GM12878 (cell line): ENCODE results near the gene ZKSCAN1. TPM values are rescaled to one million over a fixed set of nuclear protein-coding genes. Genes with fewer than 3 reads are reported as not detected.

Source experiments
- ATAC-seq: fragments of 200-7000 bp; cut with Tn5 transposase; 3 replicates; pipeline ENCODE4 v1.9.1; 2020; ENCODE audit warnings: mild to moderate bottlenecking, moderate library complexity
- BruUV-seq: library from RNA; stranded (reverse); fragments of 400-500 nt; replicated peaks from 2 replicates; lab custom pipeline; 2021; lab: Mats Ljungman, UMichigan
- CTCF ChIA-PET: fragments of 300-600 bp; sonication (Branson Sonifier 250); formaldehyde crosslinking; extraction: SDS; loops from one replicate; lab custom pipeline; 2021; ENCODE audit warnings: inconsistent platforms; lab: Yijun Ruan, JAX
- POLR2A ChIA-PET: fragments of 350-600 bp; formaldehyde crosslinking; extraction: SDS; loops from one replicate; lab custom pipeline; 2021; ENCODE audit warnings: inconsistent platforms; lab: Charles Lee
- RAD21 ChIA-PET: fragments of 300-600 bp; sonication (Branson Sonifier 250); formaldehyde crosslinking; loops from one replicate; lab custom pipeline; 2023; ENCODE audit warnings: antibody characterized with exemption; ENCODE audit not compliant: unreplicated experiment; lab: Charles Lee
- SMC1A ChIA-PET: fragments of 300-600 bp; sonication (Branson Sonifier 250); formaldehyde crosslinking; loops from one replicate; lab custom pipeline; 2023; ENCODE audit not compliant: unreplicated experiment, uncharacterized antibody; lab: Charles Lee
- DNase-seq: peaks from one replicate; pipeline ENCODE4 v3.0.0-alpha.2; 2011; ENCODE audit warnings: low read depth, low spot score
- FAIRE-seq: peaks from 3 replicates; lab custom pipeline; 2011; peaks lifted over from hg19 to GRCh38; lab: Jason Lieb, UNC
- H2AFZ ChIP-seq: 2 replicates; pipeline ENCODE4 v1.6.0; 2011; ENCODE audit warnings: low read depth, low read length, control low read depth; ENCODE audit not compliant: control insufficient read depth
- H3K27ac ChIP-seq: 2 replicates; pipeline ENCODE4 v1.5.1; 2011; ENCODE audit warnings: control low read depth; ENCODE audit not compliant: control insufficient read depth, insufficient read depth
- H3K27me3 ChIP-seq, 2 experiments: replicated peaks in 1 of 2; 2 replicates each; pipeline versions ENCODE4 v1.6.0 to v1.6.1; 2011; ENCODE audit warnings: low read length in 1 of 2; ENCODE audit not compliant: control insufficient read depth in 2 of 2, insufficient read depth in 2 of 2
- H3K36me3 ChIP-seq, 2 experiments: 2 replicates each; pipeline ENCODE4 v1.5.1; 2011; ENCODE audit warnings: low read length in 1 of 2; ENCODE audit not compliant: control insufficient read depth in 2 of 2, insufficient read depth in 2 of 2
- H3K4me1 ChIP-seq: 2 replicates; pipeline ENCODE4 v1.6.1; 2011; ENCODE audit warnings: mild to moderate bottlenecking, low read length, moderate library complexity, mixed read lengths; ENCODE audit not compliant: control insufficient read depth, insufficient read depth
- H3K4me2 ChIP-seq: 2 replicates; pipeline ENCODE4 v1.6.0; 2011; ENCODE audit warnings: control low read depth; ENCODE audit not compliant: control insufficient read depth, insufficient read depth
- H3K4me3 ChIP-seq: fragments of 200-600 bp; sonication (generic); 2 replicates; pipeline ENCODE4 v1.5.1; 2016
- H3K79me2 ChIP-seq: 2 replicates; pipeline ENCODE4 v1.6.0; 2011; ENCODE audit warnings: low read length; ENCODE audit not compliant: control insufficient read depth, insufficient read depth
- H3K9ac ChIP-seq: 2 replicates; pipeline ENCODE4 v1.8.0; 2011; ENCODE audit warnings: low read length, control low read depth, mixed read lengths; ENCODE audit not compliant: control insufficient read depth, insufficient read depth
- H3K9me3 ChIP-seq: replicated peaks from 3 replicates; pipeline ENCODE4 v1.5.1; 2011; ENCODE audit warnings: mild to moderate bottlenecking, low read length; ENCODE audit not compliant: control insufficient read depth, insufficient read depth
- H4K20me1 ChIP-seq: 2 replicates; pipeline ENCODE4 v1.6.0; 2011; ENCODE audit not compliant: control insufficient read depth, insufficient read depth
- ELK1 ChIP-seq: IDR thresholded peaks from 2 replicates; pipeline ENCODE4 v1.6.1; 2012; ENCODE audit warnings: low read depth, low read length, improper control_type of control experiment
- EP300 ChIP-seq, 2 experiments: fragments of 150-350 bp in 1 of 2; IDR thresholded peaks; 2 replicates each; pipeline ENCODE4 v1.6.1; 2011 to 2012; ENCODE audit warnings: low read depth in 2 of 2, low read length in 2 of 2, borderline replicate concordance in 1 of 2, improper control_type of control experiment in 1 of 2, inconsistent platforms in 1 of 2; ENCODE audit not compliant: control insufficient read depth in 1 of 2
- ESRRA ChIP-seq: IDR thresholded peaks from 2 replicates; pipeline ENCODE4 v1.6.1; 2012; ENCODE audit warnings: mild to moderate bottlenecking, low read length, improper control_type of control experiment
- GATAD2B ChIP-seq: fragments of 450-650 bp; conservative IDR thresholded peaks from 2 replicates; pipeline ENCODE4 v1.6.1; 2017; ENCODE audit warnings: low read depth, mild to moderate bottlenecking, moderate library complexity
- HDAC2 ChIP-seq: fragments of 200-600 bp; sonication (generic); IDR thresholded peaks from 2 replicates; pipeline ENCODE4 v1.6.1; 2017
- MEF2A ChIP-seq: IDR thresholded peaks from 2 replicates; pipeline ENCODE4 v1.6.1; 2011; ENCODE audit warnings: low read depth, mild to moderate bottlenecking, low read length, moderate library complexity; ENCODE audit not compliant: insufficient read depth
- MXI1 ChIP-seq: fragments of 150-350 bp; IDR thresholded peaks from 2 replicates; pipeline ENCODE4 v1.6.1; 2011; ENCODE audit warnings: low read depth, mild to moderate bottlenecking, inconsistent platforms, low read length, improper control_type of control experiment
- NRF1 ChIP-seq: conservative IDR thresholded peaks from 2 replicates; pipeline ENCODE4 v1.6.1; 2011; ENCODE audit warnings: mild to moderate bottlenecking, low read depth, low read length, improper control_type of control experiment
- POLR2A ChIP-seq: IDR thresholded peaks from 2 replicates; pipeline ENCODE4 v1.6.1; 2011; ENCODE audit warnings: low read depth, mild to moderate bottlenecking, low read length
- POU2F2 ChIP-seq: IDR thresholded peaks from 3 replicates; pipeline ENCODE4 v1.6.1; 2011; ENCODE audit warnings: low read depth, mild to moderate bottlenecking, low read length, borderline replicate concordance
- RAD21 ChIP-seq: IDR thresholded peaks from 2 replicates; pipeline ENCODE4 v1.6.1; 2011; ENCODE audit warnings: mild to moderate bottlenecking, low read depth, low read length, moderate library complexity; ENCODE audit not compliant: insufficient read depth
- RBBP5 ChIP-seq: fragments of 200-600 bp; sonication (generic); conservative IDR thresholded peaks from 2 replicates; pipeline ENCODE4 v1.6.1; 2016
- SMAD5 ChIP-seq: IDR thresholded peaks from 2 replicates; pipeline ENCODE4 v1.6.1; 2016; ENCODE audit warnings: antibody characterized with exemption, low read depth
- SMARCA5 ChIP-seq: fragments of 450-650 bp; IDR thresholded peaks from 2 replicates; pipeline ENCODE4 v1.6.1; 2017; ENCODE audit warnings: mild to moderate bottlenecking
- STAT3 ChIP-seq: IDR thresholded peaks from 2 replicates; pipeline ENCODE4 v1.6.1; 2011; ENCODE audit warnings: low read depth, low read length, improper control_type of control experiment
- SUZ12 ChIP-seq: fragments of 200-600 bp; sonication (generic); IDR thresholded peaks from one replicate; pipeline ENCODE4 v1.6.1; 2018; ENCODE audit warnings: antibody characterized with exemption, mild to moderate bottlenecking; ENCODE audit not compliant: unreplicated experiment
- TAF1 ChIP-seq: IDR thresholded peaks from 2 replicates; pipeline ENCODE4 v1.6.1; 2011; ENCODE audit warnings: mild to moderate bottlenecking, low read depth, low read length, borderline replicate concordance
- TBL1XR1 ChIP-seq: IDR thresholded peaks from 2 replicates; pipeline ENCODE4 v1.6.1; 2012; ENCODE audit warnings: low read depth, low read length, improper control_type of control experiment
- TCF12 ChIP-seq: IDR thresholded peaks from 2 replicates; pipeline ENCODE4 v1.6.1; 2011; ENCODE audit warnings: low read depth, mild to moderate bottlenecking, low read length
- ZBED1 ChIP-seq: IDR thresholded peaks from 2 replicates; pipeline ENCODE4 v1.6.1; 2016; ENCODE audit warnings: borderline replicate concordance
- ZNF622 ChIP-seq: fragments of 450-650 bp; IDR thresholded peaks from 2 replicates; pipeline ENCODE4 v1.6.1; 2017; ENCODE audit warnings: mild to moderate bottlenecking, inconsistent platforms
- WGBS: methylation state at CpG from one replicate; pipeline ENCODE4 v1.1.6; 2016; ENCODE audit warnings: low lambda C conversion rate; ENCODE audit not compliant: insufficient replicate concordance, insufficient coverage; ENCODE audit errors: missing lambda C conversion rate; 5-methylcytosine and 5-hydroxymethylcytosine counted together
- in situ Hi-C: fragments of 300-500 bp; cut with MboI; formaldehyde crosslinking; loops from 9 replicates; pipeline ENCODE4 v1.14.3; 2018; ENCODE audit warnings: mixed read lengths
- intact Hi-C: fragments of 100-400 bp; cut with micrococcal nuclease; formaldehyde crosslinking; loops from one replicate; pipeline ENCODE4 v1.14.2; 2022; ENCODE audit not compliant: unreplicated experiment
- polyA plus RNA-seq, 11 experiments: library from polyadenylated mRNA; depleted of rRNA in 4 of 11; unstranded in 6 of 11; stranded (reverse) in 5 of 11; fragments of >200 nt; fragmentation: Nextera tagmentation in 4 of 11; fragmentation: Illumina TruSeq in 1 of 11; extraction: Ambion mirVana in 4 of 11; extraction: Trizol in 1 of 11; gene quantifications; 1 replicate in 1 of 11; 2 replicates in 10 of 11; pipeline versions ENCODE4 v1.2.1 to v1.2.3, GENCODE V29; 2011 to 2016; ENCODE audit warnings: inconsistent platforms in 2 of 11, missing spikeins in 2 of 11, low read depth in 1 of 11
- total RNA-seq, 4 experiments: library from RNA; depleted of rRNA in 3 of 4; stranded (reverse); fragments of >200 nt in 3 of 4; fragmentation: Illumina TruSeq in 1 of 4; extraction: Trizol in 1 of 4; gene quantifications; 2 replicates each; pipeline versions ENCODE4 v1.2.1 to v1.2.3, GENCODE V29; 2013 to 2021
- TF ChIP-seq, protein P1 (sequence below): fragments of 450-650 bp; IDR thresholded peaks from 2 replicates; pipeline ENCODE4 v1.6.1; 2017; ENCODE audit warnings: mild to moderate bottlenecking

Gene ZKSCAN1
- total and polyA plus RNA-seq, 10 of the 15 experiments (the other 5 are each of a cell fraction or from before 2014, with no cell fraction given) = 3.2 to 34.4 (median 18.1) TPM

DNA sequence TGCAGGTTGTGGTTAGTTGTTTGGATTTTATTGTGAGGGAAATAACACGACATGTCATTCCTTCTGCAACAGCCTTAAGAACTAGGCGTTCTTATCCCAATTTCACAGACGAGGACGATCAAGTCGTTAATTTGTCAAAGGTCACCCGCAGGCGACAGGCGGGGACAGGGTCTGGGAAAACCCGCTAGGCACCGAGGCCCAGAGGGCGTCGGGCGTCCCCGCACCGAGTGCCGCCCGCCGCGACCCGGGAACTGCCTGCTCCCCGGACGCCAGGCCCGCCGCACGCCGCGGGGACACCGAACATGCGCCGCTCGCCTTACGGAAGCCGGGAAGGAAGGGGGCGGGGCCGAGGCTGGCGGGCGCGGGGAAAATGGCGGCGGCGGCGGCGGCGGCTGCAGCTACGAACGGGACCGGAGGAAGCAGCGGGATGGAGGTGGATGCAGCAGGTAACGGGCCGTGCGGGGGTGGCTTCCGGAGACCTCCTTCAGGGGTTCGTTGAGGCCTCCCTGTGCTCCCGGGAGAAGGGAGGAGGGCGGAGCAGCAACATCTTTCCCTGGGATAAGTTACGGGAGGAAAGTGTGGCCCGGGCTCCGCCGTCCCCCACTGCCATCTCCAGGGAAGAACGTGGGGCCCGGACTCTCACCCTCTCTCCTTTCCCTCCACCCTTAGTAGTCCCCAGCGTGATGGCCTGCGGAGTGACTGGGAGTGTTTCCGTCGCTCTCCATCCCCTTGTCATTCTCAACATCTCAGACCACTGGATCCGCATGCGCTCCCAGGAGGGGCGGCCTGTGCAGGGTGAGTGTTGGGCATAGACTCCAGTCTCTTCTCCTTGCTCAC, 73.4 kb downstream of the ZKSCAN1 start, which contains the start of gene COPS6:
Gene COPS6 (plus strand): TSS at position 349 of the 837 bp plus-strand sequence. CDS start 22 bp downstream, at position 371.
- Histone ChIP-seq H4K20me1 (no peaks in the 10 kb centered on the region), H3K4me1 (peaks cover 6% of the 10 kb centered on the region), H3K9ac (peak within 1 kb of the TSS; percentile 90), H3K27me3 (no peaks in the 10 kb centered on the region), H3K79me2 (peaks cover 10% of the 10 kb centered on the region), H3K36me3 (peaks cover 15 to 30% of the 10 kb centered on the region in 2 experiments), H3K4me3 (peak within 1 kb of the TSS; percentile 92), H3K4me2 (peak within 1 kb of the TSS; percentile 100), H2AFZ (peak within 1 kb of the TSS; percentile 94), H3K27ac (peak within 1 kb of the TSS; percentile 84), H3K9me3 (no peaks in the 10 kb centered on the region)
- intact Hi-C loops (loop anchor here (10.0 kb wide), 1 partner anchor 174 kb away; the partner anchor contains the start of gene TRIM4), in situ Hi-C loops (no loop called here)
- RAD21 ChIA-PET = interaction anchor here (1.0 kb wide), 1 partner anchor 12 kb away, joined by 7 read pairs; the partner anchor contains the start of genes AP4M1 and MCM7
- SMC1A ChIA-PET = interaction anchor here (0.7 kb wide), 1 partner anchor 13 kb away, joined by 3 read pairs; the partner anchor contains the start of gene AP4M1
- no peak for DNase-seq
- peak; percentile 77 for ATAC-seq
- no peak for FAIRE-seq
- 2% methylated on average over 67 of the region's 68 CpGs for WGBS
- POLR2A ChIA-PET = interaction anchor here (0.5 to 3.9 kb wide), 5 partner anchors 12 to 1053 kb away, joined by 3 to 39 read pairs (median 5); partner anchors contain the start of genes AP4M1, MBLAC1 and MCM7
- BruUV-seq = no TSS peak
- CTCF ChIA-PET = interaction anchor here (0.8 to 1.1 kb wide), 6 partner anchors 12 to 175 kb away, joined by 3 to 4 read pairs (median 3); partner anchors contain the start of genes AP4M1, MCM7 and ZSCAN21
- TF ChIP-seq RBBP5 (no peak), TBL1XR1 (no peak), GATAD2B (peak; percentile 74; the same call in 1 of the 2 replicates), HDAC2 (0 out of 2 replicates have a peak, but pooled peaks have one; percentile 49), ZBED1 (peak; percentile 43; the same call in 1 of the 2 replicates), RAD21 (no peak), ESRRA (no peak), SUZ12 (no peak), STAT3 (no peak), POLR2A (peak; percentile 96), SMAD5 (peak; percentile 77), EP300 (IDR thresholded peaks at IDR 0.05; ENCODE audit: borderline replicate concordance in 1 of 2, control insufficient read depth in 1 of 2, low read depth in 2 of 2, low read length in 2 of 2) (no peak), NRF1 (0 out of 2 replicates have a peak, but pooled peaks have one; percentile 21), TAF1 (peak; percentile 88; the same call in 1 of the 2 replicates), ZNF622 (no peak), MEF2A (no peak), POU2F2 (peak; percentile 67; the same call in 2 of the 3 replicates), MXI1 (no peak; the same call in 1 of the 2 replicates), SMARCA5 (peak; percentile 72; the same call in 1 of the 2 replicates), ELK1 (no peak; the same call in 1 of the 2 replicates), TCF12 (peak; percentile 55; the same call in 1 of the 2 replicates)
- TF ChIP-seq, protein P1, sequence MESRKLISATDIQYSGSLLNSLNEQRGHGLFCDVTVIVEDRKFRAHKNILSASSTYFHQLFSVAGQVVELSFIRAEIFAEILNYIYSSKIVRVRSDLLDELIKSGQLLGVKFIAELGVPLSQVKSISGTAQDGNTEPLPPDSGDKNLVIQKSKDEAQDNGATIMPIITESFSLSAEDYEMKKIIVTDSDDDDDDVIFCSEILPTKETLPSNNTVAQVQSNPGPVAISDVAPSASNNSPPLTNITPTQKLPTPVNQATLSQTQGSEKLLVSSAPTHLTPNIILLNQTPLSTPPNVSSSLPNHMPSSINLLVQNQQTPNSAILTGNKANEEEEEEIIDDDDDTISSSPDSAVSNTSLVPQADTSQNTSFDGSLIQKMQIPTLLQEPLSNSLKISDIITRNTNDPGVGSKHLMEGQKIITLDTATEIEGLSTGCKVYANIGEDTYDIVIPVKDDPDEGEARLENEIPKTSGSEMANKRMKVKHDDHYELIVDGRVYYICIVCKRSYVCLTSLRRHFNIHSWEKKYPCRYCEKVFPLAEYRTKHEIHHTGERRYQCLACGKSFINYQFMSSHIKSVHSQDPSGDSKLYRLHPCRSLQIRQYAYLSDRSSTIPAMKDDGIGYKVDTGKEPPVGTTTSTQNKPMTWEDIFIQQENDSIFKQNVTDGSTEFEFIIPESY = no peak
